ENCODE results near the gene CASP7.

GRCh38 chr10:113711142-113711541, 31.4 kb downstream of the CASP7 start:
- TF ChIP-seq TAF1 (conservative IDR thresholded peaks at IDR 0.05), result no peak
- TF ChIP-seq CTCF (IDR thresholded peaks at IDR 0.05; ENCODE audit: low read depth, low read length, missing input control), result no peak
- TF ChIP-seq RAD21 (IDR thresholded peaks at IDR 0.05), result no peak
- TF ChIP-seq REST (IDR thresholded peaks at IDR 0.05), result no peak
- no peak for TF ChIP-seq GABPA (IDR thresholded peaks at IDR 0.05 in 1 of 2, conservative IDR thresholded peaks at IDR 0.05 in 1 of 2)
- TF ChIP-seq FOXA1 (IDR thresholded peaks at IDR 0.05), result no peak
- TF ChIP-seq HNF4G (IDR thresholded peaks at IDR 0.05), result no peak

Measured in liver (tissue), 3 donors.